PC-9 (cell line): ENCODE results near the gene TMTC2.

ENCODE experiments used
- CTCF ChIP-seq: fragments of 200-600 bp; sonication (generic); conservative IDR thresholded peaks from 2 replicates; pipeline ENCODE4 v1.6.1; 2017; ENCODE audit warnings: mixed run types, antibody characterized with exemption, mild to moderate bottlenecking, moderate library complexity
- EZH2 ChIP-seq: fragments of 200-600 bp; sonication (generic); IDR thresholded peaks from 2 replicates; pipeline ENCODE4 v1.8.0; 2017; ENCODE audit warnings: antibody characterized with exemption, low read depth

- TF ChIP-seq CTCF (no peak), EZH2 (no peak)
These were observed 223.7 kb downstream of the TMTC2 start for GRCh38 chr12:82910246-82910893.
